Left lung (tissue), 10 donors: Measurements from ENCODE around the gene HHEX. TPM values are rescaled to one million over a fixed set of nuclear protein-coding genes. Genes with fewer than 3 reads are reported as not detected.

Experiments
- ATAC-seq: fragments of 200-7000 bp; cut with Tn5 transposase; one replicate; pipeline ENCODE4 v1.9.1; 2020; ENCODE audit warnings: moderate library complexity
- DNase-seq, 4 donors: peaks; one replicate each; pipeline ENCODE4 v3.0.0-alpha.2; 2013 to 2020
- H3K27ac ChIP-seq, 2 donors: fragments of 200-600 bp; sonication (generic) in 1 of 2; one replicate each; pipeline versions ENCODE4 v1.5.0 to v1.8.0; 2020 to 2021
- H3K27me3 ChIP-seq, 2 donors: fragments of 200-600 bp; sonication (generic) in 1 of 2; one replicate each; pipeline versions ENCODE4 v1.5.0 to v1.8.0; 2020 to 2021
- H3K36me3 ChIP-seq, 2 donors: fragments of 200-600 bp; sonication (generic) in 1 of 2; one replicate each; pipeline versions ENCODE4 v1.5.0 to v1.8.0; 2020 to 2021
- H3K4me1 ChIP-seq, 2 donors: fragments of 200-600 bp; one replicate each; pipeline ENCODE4 v1.8.0; 2021
- H3K4me3 ChIP-seq, 2 donors: fragments of 200-600 bp; sonication (generic) in 1 of 2; one replicate each; pipeline versions ENCODE4 v1.5.0 to v1.8.0; 2020 to 2021; ENCODE audit warnings: mild to moderate bottlenecking in 1 of 2
- H3K9me3 ChIP-seq, 2 donors: fragments of 200-600 bp; sonication (generic) in 1 of 2; one replicate each; pipeline versions ENCODE4 v1.5.0 to v1.8.0; 2020 to 2021
- intact Hi-C, 2 donors: fragments of 100-400 bp; cut with DNase I; formaldehyde crosslinking; loops; one replicate each; pipeline versions ENCODE4 v1.11.2 to v1.14.2; 2022
- polyA plus RNA-seq, 6 donors: library from polyadenylated mRNA; unstranded; fragments of 120-200 nt; gene quantifications; one replicate each; pipeline ENCODE4 v1.2.1, GENCODE V29; 2013; ENCODE audit not compliant: insufficient read length in 6 of 6
- total RNA-seq, 2 donors: library from RNA; stranded (reverse); fragmentation: NEBNext Ultra II Directional; extraction: Animal tissue kit (Norgen Biotek cat#: 25700); gene quantifications; one replicate each; pipeline ENCODE4 v1.2.1, GENCODE V29; 2021
- TF ChIP-seq, protein P1 (sequence below), 2 donors: fragments of 200-600 bp; sonication (generic) in 1 of 2; IDR thresholded peaks; one replicate each; pipeline versions ENCODE4 v1.5.0 to v1.8.0; 2021; ENCODE audit warnings: antibody characterized with exemption in 2 of 2
- donor health status: DM: no; HTN: yes; CAD: no.
- donor health status: DM: no; HTN: no; CAD: no.

The HHEX gene
- total and polyA plus RNA-seq, 8 donors: 13.7 to 44.1 (median 31.3) TPM

DNA sequence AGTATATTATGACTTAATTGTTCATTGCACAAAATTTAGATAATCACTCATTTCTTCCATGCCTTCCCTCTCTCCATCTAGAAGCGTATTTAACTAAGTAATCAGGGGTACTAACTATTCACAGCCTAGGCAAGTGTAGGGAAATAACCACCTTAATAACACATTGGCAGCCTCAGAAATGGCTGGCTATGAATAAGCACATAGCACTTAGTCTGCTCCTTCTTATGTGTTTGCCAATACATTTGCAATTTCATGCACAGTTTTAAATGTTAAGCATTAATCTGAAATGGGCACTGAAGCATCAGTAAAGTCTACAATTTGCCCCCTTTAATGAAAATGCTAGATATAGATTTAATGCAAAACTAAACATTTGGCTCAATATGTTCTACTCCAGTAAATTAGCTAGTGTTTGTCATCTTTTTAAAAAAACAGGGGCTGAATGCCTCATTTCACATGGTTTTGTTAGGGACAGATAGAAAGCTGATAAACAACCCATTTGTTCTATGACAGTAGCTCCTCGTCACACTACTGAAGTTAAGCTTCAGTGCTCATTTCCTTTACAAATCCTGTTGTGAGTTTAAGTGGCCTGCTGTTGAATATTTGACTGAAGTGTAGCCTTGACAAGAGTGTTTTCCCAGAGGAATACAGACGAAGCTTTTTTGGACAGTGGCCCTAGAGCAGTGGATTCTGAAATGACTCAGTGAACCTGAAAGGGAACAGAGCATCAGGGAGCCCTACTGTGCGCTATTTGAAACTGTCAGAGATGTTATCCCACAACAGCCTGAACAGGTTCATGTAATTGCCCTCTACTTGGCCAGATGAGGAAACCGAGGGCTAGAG is 30.5 kb downstream of the HHEX start:
- intact Hi-C loops: no loop called here
- DNase-seq (no peak), ATAC-seq (no peak)
- no peak overlapping the region for H3K4me3 ChIP-seq
- H3K36me3 ChIP-seq: no peaks in the 10 kb centered on the region
- TF ChIP-seq, protein P1, sequence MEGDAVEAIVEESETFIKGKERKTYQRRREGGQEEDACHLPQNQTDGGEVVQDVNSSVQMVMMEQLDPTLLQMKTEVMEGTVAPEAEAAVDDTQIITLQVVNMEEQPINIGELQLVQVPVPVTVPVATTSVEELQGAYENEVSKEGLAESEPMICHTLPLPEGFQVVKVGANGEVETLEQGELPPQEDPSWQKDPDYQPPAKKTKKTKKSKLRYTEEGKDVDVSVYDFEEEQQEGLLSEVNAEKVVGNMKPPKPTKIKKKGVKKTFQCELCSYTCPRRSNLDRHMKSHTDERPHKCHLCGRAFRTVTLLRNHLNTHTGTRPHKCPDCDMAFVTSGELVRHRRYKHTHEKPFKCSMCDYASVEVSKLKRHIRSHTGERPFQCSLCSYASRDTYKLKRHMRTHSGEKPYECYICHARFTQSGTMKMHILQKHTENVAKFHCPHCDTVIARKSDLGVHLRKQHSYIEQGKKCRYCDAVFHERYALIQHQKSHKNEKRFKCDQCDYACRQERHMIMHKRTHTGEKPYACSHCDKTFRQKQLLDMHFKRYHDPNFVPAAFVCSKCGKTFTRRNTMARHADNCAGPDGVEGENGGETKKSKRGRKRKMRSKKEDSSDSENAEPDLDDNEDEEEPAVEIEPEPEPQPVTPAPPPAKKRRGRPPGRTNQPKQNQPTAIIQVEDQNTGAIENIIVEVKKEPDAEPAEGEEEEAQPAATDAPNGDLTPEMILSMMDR (IDR thresholded peaks at IDR 0.05): no peak
- no peaks in the 10 kb centered on the region for H3K27me3 ChIP-seq
- no peaks in the 10 kb centered on the region for H3K4me1 ChIP-seq
- H3K27ac ChIP-seq: no peak overlapping the region
- H3K9me3 ChIP-seq: no peaks in the 10 kb centered on the region

DNA sequence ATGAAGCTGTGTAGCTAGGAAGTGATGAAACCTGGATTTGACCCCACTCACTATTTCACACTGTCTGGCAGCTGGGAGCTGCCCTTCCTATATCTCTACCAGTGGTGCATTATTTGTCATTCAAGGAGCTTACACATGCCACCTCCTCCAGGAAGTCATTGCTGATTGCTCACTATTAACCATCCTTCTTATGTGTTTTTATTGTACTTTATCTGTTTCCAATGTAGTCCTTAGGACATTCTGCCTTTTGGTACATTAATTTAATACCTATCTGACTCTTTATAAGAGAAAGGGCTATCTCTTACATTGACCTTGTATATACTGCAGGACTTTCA is 31.0 kb downstream of the HHEX start:
- ATAC-seq (no peak), DNase-seq (no peak)
- Histone ChIP-seq H3K27me3 (no peaks in the 10 kb centered on the region), H3K9me3 (no peaks in the 10 kb centered on the region), H3K4me3 (no peak overlapping the region), H3K27ac (no peak overlapping the region), H3K36me3 (no peaks in the 10 kb centered on the region), H3K4me1 (no peaks in the 10 kb centered on the region)
- intact Hi-C loops: no loop called here
- TF ChIP-seq, protein P1 (IDR thresholded peaks at IDR 0.05): no peak

DNA sequence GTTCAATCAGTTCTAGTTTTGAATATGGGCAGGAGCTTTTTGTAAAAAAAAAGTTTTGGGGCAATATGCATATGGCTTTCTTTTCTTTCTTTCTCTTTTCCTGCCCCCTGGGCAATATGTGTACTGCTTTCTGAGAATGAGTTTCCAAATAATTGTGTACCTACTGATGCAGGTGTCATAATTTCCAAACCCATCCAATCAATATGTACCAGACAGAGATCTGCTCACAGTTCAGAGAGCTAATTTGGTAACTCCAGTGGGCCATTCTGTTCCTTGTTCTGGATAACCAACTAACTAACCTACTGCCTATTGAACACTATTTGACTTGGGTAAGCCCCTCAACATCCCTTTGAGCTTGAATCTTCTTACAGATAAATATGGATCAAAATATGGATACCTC is 32.6 kb downstream of the HHEX start:
- intact Hi-C loops: no loop called here

DNA sequence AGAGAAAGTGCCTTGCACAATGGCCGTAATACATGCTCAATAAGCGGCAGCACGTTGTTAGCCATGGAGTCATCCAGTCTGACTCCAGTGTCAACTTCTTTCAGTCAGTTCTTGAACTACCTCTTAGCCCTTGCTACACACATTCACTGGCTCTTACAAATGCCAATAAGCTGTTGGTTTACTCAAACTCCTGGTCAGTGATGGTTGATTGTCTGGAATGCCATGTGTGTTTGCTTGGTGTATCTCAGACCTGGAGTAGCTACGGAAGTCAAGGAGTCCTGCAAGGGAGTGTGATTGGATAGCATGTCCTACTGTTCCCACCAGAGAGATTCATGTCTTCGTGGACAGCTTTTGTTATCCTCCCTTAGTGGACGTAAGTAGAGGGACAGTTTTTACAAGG is 37.4 kb downstream of the HHEX start:
- H3K9me3 ChIP-seq: no peaks in the 10 kb centered on the region
- TF ChIP-seq, protein P1 (IDR thresholded peaks at IDR 0.05): no peak
- H3K4me1 ChIP-seq: no peaks in the 10 kb centered on the region
- no peaks in the 10 kb centered on the region for H3K36me3 ChIP-seq
- no peaks in the 10 kb centered on the region for H3K27me3 ChIP-seq
- DNase-seq (no peak), ATAC-seq (no peak)
- intact Hi-C loops: no loop called here
- H3K4me3 ChIP-seq: no peak overlapping the region
- no peak overlapping the region for H3K27ac ChIP-seq

More for the DNA sequence above, 32.6 kb downstream of the HHEX start:
- DNase-seq (no peak), ATAC-seq (no peak)
- Histone ChIP-seq H3K4me1 (no peaks in the 10 kb centered on the region), H3K4me3 (no peak overlapping the region), H3K36me3 (no peaks in the 10 kb centered on the region), H3K27me3 (no peaks in the 10 kb centered on the region), H3K27ac (no peak overlapping the region), H3K9me3 (no peaks in the 10 kb centered on the region)
- TF ChIP-seq, protein P1 (IDR thresholded peaks at IDR 0.05): no peak

DNA sequence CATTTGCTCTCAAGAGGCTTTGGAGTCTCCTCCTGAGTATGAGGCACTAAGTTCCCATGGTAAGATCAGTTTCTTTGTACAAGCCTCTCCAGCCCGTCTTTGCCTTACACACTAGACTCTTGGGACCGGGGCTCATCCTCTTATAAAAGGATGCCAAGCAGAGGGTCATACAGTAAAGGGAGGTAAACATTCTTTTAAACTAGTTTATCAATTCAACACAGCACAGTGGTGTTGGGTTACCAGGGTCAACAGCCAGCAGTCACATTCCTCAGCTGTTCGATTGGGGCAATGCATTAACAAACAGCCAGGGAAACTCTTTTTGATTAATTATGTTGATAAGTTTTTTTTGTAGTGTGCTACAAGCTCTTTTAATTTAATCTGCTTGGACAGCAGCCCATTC is 37.8 kb downstream of the HHEX start:
- Histone ChIP-seq H3K4me1 (no peaks in the 10 kb centered on the region), H3K27me3 (no peaks in the 10 kb centered on the region), H3K4me3 (no peak overlapping the region), H3K27ac (no peak overlapping the region), H3K36me3 (no peaks in the 10 kb centered on the region), H3K9me3 (no peaks in the 10 kb centered on the region)
- no peak for ATAC-seq
- DNase-seq: no peak
- intact Hi-C loops: no loop called here
- TF ChIP-seq, protein P1 (IDR thresholded peaks at IDR 0.05): no peak
